IgD-negative memory B cell (primary cell): ENCODE measurements around the gene TCP10L. TPM values are rescaled to one million over a fixed set of nuclear protein-coding genes. Genes with fewer than 3 reads are reported as not detected.
"Not testable (repeated sequence)": the region's sequence is repeated elsewhere in the genome, so short reads cannot be mapped to it uniquely, and the experiment has no call there.

Source experiments
- H3K27ac Mint-ChIP-seq, 3 donors: one replicate each; pipeline ENCODE4 v1.8.0; 2020 to 2022; ENCODE audit warnings: mild to moderate bottlenecking in 3 of 3, mixed read lengths in 3 of 3, moderate library complexity in 1 of 3
- H3K27me3 Mint-ChIP-seq: one replicate; pipeline ENCODE4 v1.8.0; 2021; ENCODE audit warnings: mixed read lengths
- H3K36me3 Mint-ChIP-seq: one replicate; pipeline ENCODE4 v1.8.0; 2020; ENCODE audit warnings: mild to moderate bottlenecking, mixed read lengths
- H3K4me1 Mint-ChIP-seq, 3 donors: one replicate each; pipeline ENCODE4 v1.8.0; 2020 to 2022; ENCODE audit warnings: mixed read lengths in 3 of 3, mild to moderate bottlenecking in 1 of 3
- H3K4me3 Mint-ChIP-seq, 4 donors: one replicate each; pipeline ENCODE4 v1.8.0; 2020 to 2022; ENCODE audit warnings: mild to moderate bottlenecking in 4 of 4, mixed read lengths in 4 of 4, moderate library complexity in 3 of 4
- H3K9me3 Mint-ChIP-seq, 3 donors: one replicate each; pipeline ENCODE4 v1.8.0; 2020 to 2021; ENCODE audit warnings: mixed read lengths in 3 of 3, mild to moderate bottlenecking in 1 of 3
- polyA plus RNA-seq: library from polyadenylated mRNA; unstranded; fragments of 300-500 nt; fragmentation: Illumina TruSeq; gene quantifications from one replicate; pipeline ENCODE4 v1.2.3, GENCODE V29; 2021

TCP10L gene
- polyA plus RNA-seq, 1 donor from 2014 or later, result 0.28 TPM

GRCh38 chr21:32549886-32550285, 35.4 kb downstream of the TCP10L start:
- no peak overlapping the region for H3K27ac Mint-ChIP-seq
- no peaks in the 10 kb centered on the region for H3K4me1 Mint-ChIP-seq
- peaks cover 3% of the 10 kb centered on the region for H3K27me3 Mint-ChIP-seq
- peaks cover 0 to 2% (median 0%) of the 10 kb centered on the region in 3 donors for H3K9me3 Mint-ChIP-seq
- no peak overlapping the region for H3K4me3 Mint-ChIP-seq
- peaks cover 4% of the 10 kb centered on the region for H3K36me3 Mint-ChIP-seq

- Mint-ChIP-seq H3K4me3 (no peak overlapping the region), H3K9me3 (peaks cover 0 to 2% (median 0%) of the 10 kb centered on the region in 3 donors), H3K36me3 (peaks cover 4% of the 10 kb centered on the region), H3K27me3 (peaks cover 3% of the 10 kb centered on the region), H3K27ac (no peak overlapping the region), H3K4me1 (no peaks in the 10 kb centered on the region)
These were observed 35.9 kb downstream of the TCP10L start for GRCh38 chr21:32549440-32549839.

GRCh38 chr21:32548978-32549377, 36.3 kb downstream of the TCP10L start:
- Mint-ChIP-seq H3K9me3 (peaks cover 0 to 2% (median 0%) of the 10 kb centered on the region in 3 donors), H3K27ac (no peak overlapping the region), H3K36me3 (peaks cover 4% of the 10 kb centered on the region), H3K4me1 (no peaks in the 10 kb centered on the region), H3K27me3 (peaks cover 3% of the 10 kb centered on the region), H3K4me3 (no peak overlapping the region)

- Mint-ChIP-seq H3K4me3 (no peak overlapping the region), H3K36me3 (peaks cover 4% of the 10 kb centered on the region), H3K9me3 (peaks cover 0 to 2% (median 0%) of the 10 kb centered on the region in 3 donors), H3K4me1 (no peaks in the 10 kb centered on the region), H3K27me3 (peaks cover 3% of the 10 kb centered on the region), H3K27ac (no peak overlapping the region)
These were observed 38.3 kb downstream of the TCP10L start for GRCh38 chr21:32547018-32547417.

GRCh38 chr21:32545948-32546441, 39.3 kb downstream of the TCP10L start:
- peaks cover 2% of the 10 kb centered on the region for H3K36me3 Mint-ChIP-seq
- H3K4me3 Mint-ChIP-seq, result no peak overlapping the region
- H3K9me3 Mint-ChIP-seq, result peaks cover 0 to 2% (median 0%) of the 10 kb centered on the region in 3 donors
- no peak overlapping the region for H3K27ac Mint-ChIP-seq
- H3K27me3 Mint-ChIP-seq, result peaks cover 3% of the 10 kb centered on the region
- no peaks in the 10 kb centered on the region for H3K4me1 Mint-ChIP-seq

- Mint-ChIP-seq H3K4me1 (no peaks in the 10 kb centered on the region), H3K27ac (no peak overlapping the region), H3K27me3 (peaks cover 3% of the 10 kb centered on the region), H3K36me3 (peaks cover 2% of the 10 kb centered on the region), H3K9me3 (peaks cover 0 to 2% (median 0%) of the 10 kb centered on the region in 3 donors), H3K4me3 (no peak overlapping the region)
These were observed 40.6 kb downstream of the TCP10L start for GRCh38 chr21:32544697-32545096.

- Mint-ChIP-seq H3K9me3 (peaks cover 0 to 2% (median 0%) of the 10 kb centered on the region in 3 donors), H3K36me3 (peaks cover 2% of the 10 kb centered on the region), H3K27me3 (peaks cover 3% of the 10 kb centered on the region), H3K4me3 (no peak overlapping the region), H3K4me1 (no peaks in the 10 kb centered on the region), H3K27ac (no peak overlapping the region)
These were observed 41.3 kb downstream of the TCP10L start for GRCh38 chr21:32543975-32544374.

- H3K4me3 Mint-ChIP-seq, H3K9me3 Mint-ChIP-seq, H3K4me1 Mint-ChIP-seq, H3K27me3 Mint-ChIP-seq, H3K36me3 Mint-ChIP-seq, H3K27ac Mint-ChIP-seq: not testable (repeated sequence)
These were observed 42.3 kb downstream of the TCP10L start for GRCh38 chr21:32543056-32543455.

- H3K9me3 Mint-ChIP-seq, result peaks cover 0 to 1% (median 0%) of the 10 kb centered on the region in 3 donors
- H3K36me3 Mint-ChIP-seq, result no peaks in the 10 kb centered on the region
- H3K4me1 Mint-ChIP-seq, result no peaks in the 10 kb centered on the region
- H3K4me3 Mint-ChIP-seq, result no peak overlapping the region
- H3K27ac Mint-ChIP-seq, result no peak overlapping the region
- peaks cover 4% of the 10 kb centered on the region for H3K27me3 Mint-ChIP-seq
These were observed 45.9 kb downstream of the TCP10L start for GRCh38 chr21:32539378-32539777.

- Mint-ChIP-seq H3K27ac (no peak overlapping the region), H3K4me3 (no peak overlapping the region), H3K9me3 (peaks cover 0 to 1% (median 0%) of the 10 kb centered on the region in 3 donors), H3K4me1 (no peaks in the 10 kb centered on the region), H3K36me3 (no peaks in the 10 kb centered on the region), H3K27me3 (peaks cover 4% of the 10 kb centered on the region)
These were observed 47.1 kb downstream of the TCP10L start for GRCh38 chr21:32538147-32538792.

GRCh38 chr21:32537569-32537881, 47.8 kb downstream of the TCP10L start:
- H3K36me3 Mint-ChIP-seq, result no peaks in the 10 kb centered on the region
- peaks cover 0 to 5% (median 0%) of the 10 kb centered on the region in 3 donors for H3K9me3 Mint-ChIP-seq
- no peak overlapping the region for H3K4me3 Mint-ChIP-seq
- peaks cover 4% of the 10 kb centered on the region for H3K27me3 Mint-ChIP-seq
- no peak overlapping the region for H3K27ac Mint-ChIP-seq
- no peaks in the 10 kb centered on the region for H3K4me1 Mint-ChIP-seq

GRCh38 chr21:32535612-32536011, 49.7 kb downstream of the TCP10L start:
- Mint-ChIP-seq H3K27ac (no peak overlapping the region), H3K36me3 (no peaks in the 10 kb centered on the region), H3K4me1 (no peaks in the 10 kb centered on the region), H3K27me3 (peaks cover 4% of the 10 kb centered on the region), H3K9me3 (peaks cover 0 to 5% (median 0%) of the 10 kb centered on the region in 3 donors), H3K4me3 (no peak overlapping the region)

GRCh38 chr21:32534113-32534512, 51.2 kb downstream of the TCP10L start:
- Mint-ChIP-seq H3K27me3 (peaks cover 4% of the 10 kb centered on the region), H3K27ac (no peak overlapping the region), H3K36me3 (no peaks in the 10 kb centered on the region), H3K9me3 (peaks cover 0 to 5% (median 0%) of the 10 kb centered on the region in 3 donors), H3K4me1 (no peaks in the 10 kb centered on the region), H3K4me3 (no peak overlapping the region)

GRCh38 chr21:32533611-32534010, 51.7 kb downstream of the TCP10L start:
- no peaks in the 10 kb centered on the region for H3K4me1 Mint-ChIP-seq
- H3K27me3 Mint-ChIP-seq, result peaks cover 4% of the 10 kb centered on the region
- H3K9me3 Mint-ChIP-seq, result peaks cover 0 to 5% (median 0%) of the 10 kb centered on the region in 3 donors
- no peak overlapping the region for H3K4me3 Mint-ChIP-seq
- no peaks in the 10 kb centered on the region for H3K36me3 Mint-ChIP-seq
- H3K27ac Mint-ChIP-seq, result no peak overlapping the region

GRCh38 chr21:32533053-32533452, 52.3 kb downstream of the TCP10L start:
- no peaks in the 10 kb centered on the region for H3K4me1 Mint-ChIP-seq
- H3K27me3 Mint-ChIP-seq, result peaks cover 4% of the 10 kb centered on the region
- H3K36me3 Mint-ChIP-seq, result no peaks in the 10 kb centered on the region
- H3K9me3 Mint-ChIP-seq, result peaks cover 0 to 5% (median 0%) of the 10 kb centered on the region in 3 donors
- H3K27ac Mint-ChIP-seq, result no peak overlapping the region
- no peak overlapping the region for H3K4me3 Mint-ChIP-seq

- H3K4me1 Mint-ChIP-seq, result no peaks in the 10 kb centered on the region
- H3K9me3 Mint-ChIP-seq, result peaks cover 0 to 5% (median under 1%) of the 10 kb centered on the region in 3 donors
These were observed 52.7 kb downstream of the TCP10L start for GRCh38 chr21:32532636-32533035.

More at GRCh38 chr21:32532636-32533035, 52.7 kb downstream of the TCP10L start:
- peaks cover 4% of the 10 kb centered on the region for H3K27me3 Mint-ChIP-seq
- no peaks in the 10 kb centered on the region for H3K36me3 Mint-ChIP-seq
- H3K4me3 Mint-ChIP-seq, result no peak overlapping the region
- H3K27ac Mint-ChIP-seq, result no peak overlapping the region
